H1 (cell line): ENCODE measurements around the gene GIGYF2. TPM values are rescaled to one million over a fixed set of nuclear protein-coding genes. Genes with fewer than 3 reads are reported as not detected.

Source experiments
- CTCF ChIA-PET: fragments of 300-600 bp; sonication (Branson Sonifier 250); formaldehyde crosslinking; loops from one replicate; lab custom pipeline; 2021; ENCODE audit not compliant: partially characterized antibody; lab: Charles Lee
- POLR2A ChIA-PET: fragments of 300-600 bp; sonication (Branson Sonifier 250); formaldehyde crosslinking; loops from one replicate; lab custom pipeline; 2021; ENCODE audit warnings: inconsistent platforms; ENCODE audit not compliant: partially characterized antibody; lab: Charles Lee
- DNase-seq, 2 experiments: peaks; one replicate each; pipeline versions ENCODE4 v3.0.0 to v3.0.0-alpha.2; 2010 to 2022; ENCODE audit warnings: low spot score in 2 of 2, low read depth in 1 of 2, mixed read lengths in 1 of 2
- FAIRE-seq: peaks from 2 replicates; lab custom pipeline; 2011; peaks lifted over from hg19 to GRCh38; lab: Jason Lieb, UNC
- H2AFZ ChIP-seq: 2 replicates; pipeline ENCODE4 v1.8.1; 2012; ENCODE audit warnings: low read length, inconsistent platforms
- H2AK5ac ChIP-seq: 2 replicates; pipeline ENCODE4 v1.6.1; 2013; ENCODE audit warnings: low read depth, low read length
- H2BK120ac ChIP-seq: replicated peaks from 2 replicates; pipeline ENCODE3; 2013; ENCODE audit warnings: low read depth, low read length, inconsistent platforms
- H2BK12ac ChIP-seq: 2 replicates; pipeline ENCODE4 v1.6.1; 2013; ENCODE audit warnings: low read depth, low read length
- H2BK15ac ChIP-seq: 2 replicates; pipeline ENCODE4 v1.6.1; 2013; ENCODE audit warnings: low read length
- H2BK20ac ChIP-seq: 2 replicates; pipeline ENCODE4 v1.6.1; 2013; ENCODE audit warnings: low read length
- H2BK5ac ChIP-seq: 2 replicates; pipeline ENCODE4 v1.6.1; 2013; ENCODE audit warnings: low read depth, low read length
- H3K14ac ChIP-seq: 2 replicates; pipeline ENCODE4 v1.6.1; 2013; ENCODE audit warnings: inconsistent platforms; ENCODE audit not compliant: insufficient read length
- H3K18ac ChIP-seq: 2 replicates; pipeline ENCODE4 v1.6.1; 2013; ENCODE audit warnings: low read length; ENCODE audit errors: extremely low read depth
- H3K23ac ChIP-seq: 2 replicates; pipeline ENCODE4 v1.6.1; 2013; ENCODE audit warnings: inconsistent platforms; ENCODE audit not compliant: insufficient read length
- H3K23me2 ChIP-seq: 2 replicates; pipeline ENCODE4 v1.6.1; 2013; ENCODE audit warnings: low read depth, low read length
- H3K27ac ChIP-seq: 2 replicates; pipeline ENCODE4 v1.6.1; 2011; ENCODE audit warnings: low read depth, low read length, inconsistent platforms
- H3K27me3 ChIP-seq, 4 experiments: replicated peaks in 1 of 4; 1 replicate in 1 of 4; 2 replicates in 3 of 4; pipeline versions ENCODE4 v1.6.1 to v1.8.1; 2011 to 2013; ENCODE audit warnings: low read length in 3 of 4, mild to moderate bottlenecking in 3 of 4, inconsistent platforms in 2 of 4, mixed read lengths in 2 of 4, moderate library complexity in 1 of 4; ENCODE audit not compliant: control insufficient read depth in 3 of 4, insufficient read depth in 3 of 4; ENCODE audit errors: extremely low read depth in 1 of 4
- H3K36me3 ChIP-seq, 4 experiments: 2 replicates each; pipeline versions ENCODE4 v1.6.1 to v1.8.1; 2011 to 2013; ENCODE audit warnings: mild to moderate bottlenecking in 4 of 4, low read length in 3 of 4, moderate library complexity in 2 of 4, control low read depth in 1 of 4, inconsistent platforms in 1 of 4; ENCODE audit not compliant: insufficient read depth in 4 of 4, control insufficient read depth in 2 of 4
- H3K4ac ChIP-seq: replicated peaks from 2 replicates; pipeline ENCODE3; 2013; ENCODE audit warnings: low read length, low read depth, mixed read lengths, inconsistent platforms; ENCODE audit not compliant: insufficient read length
- H3K4me1 ChIP-seq, 4 experiments: replicated peaks in 1 of 4; 1 replicate in 1 of 4; 2 replicates in 3 of 4; pipeline versions ENCODE4 v1.6.1 to v1.8.1; 2011 to 2013; ENCODE audit warnings: low read length in 3 of 4, inconsistent platforms in 2 of 4, mixed read lengths in 1 of 4; ENCODE audit not compliant: insufficient read depth in 4 of 4, control insufficient read depth in 3 of 4
- H3K4me2 ChIP-seq, 2 experiments: 2 replicates each; pipeline versions ENCODE4 v1.6.1 to v1.8.1; 2011 to 2013; ENCODE audit warnings: low read depth in 2 of 2, low read length in 2 of 2, control low read depth in 1 of 2, inconsistent platforms in 1 of 2, mild to moderate bottlenecking in 1 of 2; ENCODE audit not compliant: insufficient read depth in 1 of 2
- H3K4me3 ChIP-seq, 4 experiments: fragments of 200-600, 300-600 bp in 1 of 4; sonication (generic), shearing (Covaris generic), sonication (Bioruptor Twin) in 1 of 4; 2 replicates each; pipeline versions ENCODE4 v1.5.1 to v1.8.1; 2011 to 2016; ENCODE audit warnings: low read length in 4 of 4, low read depth in 3 of 4, control low read depth in 2 of 4, inconsistent platforms in 2 of 4, mild to moderate bottlenecking in 2 of 4, mixed read lengths in 1 of 4, moderate library complexity in 1 of 4; ENCODE audit not compliant: insufficient read depth in 2 of 4; ENCODE audit errors: extremely low read depth in 1 of 4
- H3K56ac ChIP-seq: replicated peaks from 2 replicates; pipeline ENCODE3; 2013; ENCODE audit warnings: low read depth, mild to moderate bottlenecking, mixed read lengths, low read length, inconsistent platforms; ENCODE audit not compliant: insufficient read length
- H3K79me1 ChIP-seq: 2 replicates; pipeline ENCODE4 v1.6.1; 2013; ENCODE audit warnings: low read depth, low read length, control low read depth
- H3K79me2 ChIP-seq, 2 experiments: 2 replicates each; pipeline versions ENCODE4 v1.6.1 to v1.8.1; 2012 to 2013; ENCODE audit warnings: low read length in 2 of 2, mild to moderate bottlenecking in 2 of 2, inconsistent platforms in 1 of 2; ENCODE audit not compliant: insufficient read depth in 2 of 2, control insufficient read depth in 1 of 2
- H3K9ac ChIP-seq, 4 experiments: replicated peaks in 1 of 4; 1 replicate in 1 of 4; 2 replicates in 3 of 4; pipeline versions ENCODE4 v1.6.1 to v1.8.1; 2011 to 2013; ENCODE audit warnings: low read depth in 3 of 4, low read length in 3 of 4, control low read depth in 2 of 4, mild to moderate bottlenecking in 2 of 4, moderate library complexity in 2 of 4, inconsistent platforms in 1 of 4; ENCODE audit errors: extremely low read depth in 1 of 4
- H3K9me3 ChIP-seq, 2 experiments: 2 replicates each; pipeline versions ENCODE4 v1.6.1 to v1.8.1; 2012 to 2013; ENCODE audit warnings: mild to moderate bottlenecking in 2 of 2, moderate library complexity in 2 of 2, control low read depth in 1 of 2, inconsistent platforms in 1 of 2, low read depth in 1 of 2, low read length in 1 of 2, mixed read lengths in 1 of 2; ENCODE audit not compliant: insufficient read depth in 2 of 2
- H4K20me1 ChIP-seq, 2 experiments: replicated peaks in 1 of 2; 2 replicates each; pipeline versions ENCODE3 to v1.8.1; 2011 to 2013; ENCODE audit warnings: inconsistent platforms in 2 of 2, low read length in 2 of 2, mild to moderate bottlenecking in 1 of 2; ENCODE audit not compliant: insufficient read depth in 2 of 2, control insufficient read depth in 1 of 2
- H4K5ac ChIP-seq: 2 replicates; pipeline ENCODE4 v1.6.1; 2013; ENCODE audit warnings: low read length, low read depth, mixed read lengths, inconsistent platforms; ENCODE audit not compliant: insufficient read length
- H4K8ac ChIP-seq: 2 replicates; pipeline ENCODE4 v1.8.0; 2013; ENCODE audit warnings: mild to moderate bottlenecking, moderate library complexity, low read length, inconsistent platforms; ENCODE audit not compliant: insufficient read depth; ENCODE audit errors: extremely low read depth
- H4K91ac ChIP-seq: replicated peaks from 2 replicates; pipeline ENCODE3; 2013; ENCODE audit warnings: low read length, mixed read lengths, inconsistent platforms; ENCODE audit not compliant: insufficient read length
- FOSL1 ChIP-seq: IDR thresholded peaks from 2 replicates; pipeline ENCODE4 v1.6.1; 2011; ENCODE audit warnings: mild to moderate bottlenecking, low read depth, low read length, moderate library complexity; ENCODE audit not compliant: insufficient read depth
- ZNF274 ChIP-seq: IDR thresholded peaks from 2 replicates; pipeline ENCODE4 v1.7.0; 2012; ENCODE audit warnings: low read length, borderline replicate concordance; ENCODE audit errors: extremely low read depth
- WGBS, 2 experiments: shearing (Covaris generic) in 1 of 2; methylation state at CpG; one replicate each; pipeline versions ENCODE4 v1.1.6 to v1.1.7; 2013 to 2015; ENCODE audit warnings: low lambda C conversion rate in 2 of 2, mixed read lengths in 2 of 2, inconsistent platforms in 1 of 2, low coverage in 1 of 2, missing lambda C conversion rate in 1 of 2; ENCODE audit not compliant: insufficient replicate concordance in 2 of 2, insufficient coverage in 1 of 2, insufficient read length in 1 of 2; ENCODE audit errors: extremely low coverage in 1 of 2, missing lambda C conversion rate in 1 of 2; 5-methylcytosine and 5-hydroxymethylcytosine counted together
- polyA plus RNA-seq, 7 experiments: library from polyadenylated mRNA; depleted of rRNA in 3 of 7; stranded (reverse) in 5 of 7; unstranded in 2 of 7; fragments of >200 nt in 5 of 7; fragments of 200-250 nt in 2 of 7; gene quantifications; 1 replicate in 5 of 7; 2 replicates in 1 of 7; 4 replicates in 1 of 7; pipeline versions ENCODE4 v1.2.1 to v1.2.3, GENCODE V29; 2011 to 2013; ENCODE audit warnings: missing spikeins in 2 of 7, mixed read lengths in 2 of 7
- total RNA-seq: library from RNA; stranded (reverse); fragmentation: NEBNext Ultra II Directional; extraction: Animal tissue kit (Norgen Biotek cat#: 25700); gene quantifications from 2 replicates; pipeline ENCODE4 v1.2.1, GENCODE V29; 2021

Gene GIGYF2
- total and polyA plus RNA-seq, 2 of the 8 experiments (the other 6 are each of a cell fraction or from before 2014, with no cell fraction given): 22.3 to 62.0 TPM

DNA sequence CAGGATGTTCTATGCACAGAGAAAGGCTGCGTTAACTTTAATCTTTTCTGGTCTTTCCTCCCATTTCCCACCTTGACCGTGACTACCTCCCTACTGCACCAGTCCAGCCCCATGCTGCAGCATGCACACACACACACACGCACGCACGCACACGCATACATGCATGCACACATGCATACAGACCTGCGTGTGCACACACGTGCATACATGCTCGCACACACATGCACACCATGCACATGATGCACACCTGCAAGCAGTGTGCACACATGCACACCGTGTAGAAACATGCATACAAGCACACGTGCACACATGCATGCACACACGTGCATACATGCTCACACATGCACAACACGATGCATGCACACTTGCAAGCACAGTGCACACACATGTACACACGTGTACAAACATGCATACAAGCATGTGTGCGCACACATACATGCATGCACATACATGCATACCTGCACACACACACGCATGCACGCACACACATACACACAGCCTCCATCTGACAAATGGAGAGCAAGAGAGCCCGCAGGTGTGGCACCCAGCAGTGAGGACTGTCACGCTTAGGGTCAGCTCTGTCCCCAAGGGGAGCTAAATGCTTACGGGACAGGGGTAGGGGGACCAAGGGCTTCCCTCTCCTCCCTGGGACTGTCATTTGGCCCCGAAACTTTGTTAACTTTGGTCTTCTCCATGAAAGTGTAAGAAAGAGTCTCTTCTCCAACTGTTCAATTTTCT lies 191.1 kb downstream of the GIGYF2 start:
- no peak overlapping the region for H4K5ac ChIP-seq
- H3K14ac ChIP-seq: no peak overlapping the region
- no peak overlapping the region for H3K4me2 ChIP-seq
- no peaks in the 10 kb centered on the region for H3K27me3 ChIP-seq
- peak overlapping the region; percentile 48 for H4K91ac ChIP-seq
- no peak for TF ChIP-seq FOSL1
- no peak for TF ChIP-seq ZNF274
- H3K9me3 ChIP-seq: no peaks in the 10 kb centered on the region
- no peak overlapping the region for H4K8ac ChIP-seq
- no peak overlapping the region for H3K4me3 ChIP-seq
- H2BK12ac ChIP-seq: peak overlapping the region; percentile 52; the same call in 1 of the 2 replicates
- no peak overlapping the region for H3K56ac ChIP-seq
- H2BK120ac ChIP-seq: peak overlapping the region; percentile 75
- H3K4ac ChIP-seq: peak overlapping the region; percentile 20
- H3K23me2 ChIP-seq: peaks cover 5% of the 10 kb centered on the region
- H3K4me1 ChIP-seq: peaks cover 0 to 16% (median 10%) of the 10 kb centered on the region in 4 experiments; a peak in 6 of 7 replicates
- H2AK5ac ChIP-seq: peak overlapping the region; percentile 89; the same call in 1 of the 2 replicates
- 81% methylated on average over 21 of the region's 21 CpGs; no CpG with 5 or more reads in 1 of the 2 experiments for WGBS, 2 experiments
- no peak overlapping the region for H3K18ac ChIP-seq
- no peak overlapping the region for H3K23ac ChIP-seq
- H3K27ac ChIP-seq: no peak overlapping the region
- H3K36me3 ChIP-seq: no peaks in the 10 kb centered on the region; a peak in 1 of 8 replicates
- H2BK5ac ChIP-seq: peak overlapping the region; percentile 40; the same call in 1 of the 2 replicates
- H3K79me2 ChIP-seq: no peaks in the 10 kb centered on the region
- ChIA-PET CTCF (interaction anchor here (0.6 to 1.9 kb wide), 12 partner anchors 8 to 176 kb away, joined by 3 to 10 read pairs (median 4); partner anchors contain the start of genes INPP5D and NEU2), POLR2A (interaction anchor here (0.6 to 1.0 kb wide), 2 partner anchors 13 to 17 kb away, joined by 3 read pairs; no protein-coding TSS in a partner anchor)
- no peak overlapping the region for H2BK20ac ChIP-seq
- H4K20me1 ChIP-seq: peaks cover 0 to 8% of the 10 kb centered on the region in 2 experiments
- no peak for FAIRE-seq
- no peak overlapping the region for H3K9ac ChIP-seq
- no peak overlapping the region for H2AFZ ChIP-seq
- H2BK15ac ChIP-seq: peak overlapping the region; percentile 33; the same call in 1 of the 2 replicates
- H3K79me1 ChIP-seq: no peaks in the 10 kb centered on the region
- no peak for DNase-seq
